A549 (cell line): ENCODE data around the gene DEFB110. TPM values are rescaled to one million over a fixed set of nuclear protein-coding genes. Genes with fewer than 3 reads are reported as not detected.

Experiments used
- ATAC-seq, 2 experiments: fragments of 200-7000 bp in 1 of 2; fragments of >200 bp in 1 of 2; cut with Nextera tagmentation in 1 of 2; cut with Tn5 transposase in 1 of 2; 3 replicates each; pipeline versions ENCODE4 v1.8.0 to v1.9.1; 2018 to 2020; ENCODE audit warnings: mild to moderate bottlenecking in 1 of 2, moderate library complexity in 1 of 2
- CTCF ChIA-PET: fragments of 300-600 bp; sonication (Branson Sonifier 250); formaldehyde crosslinking; extraction: SDS; loops from one replicate; lab custom pipeline; 2021; ENCODE audit warnings: antibody characterized with exemption, inconsistent platforms; lab: Yijun Ruan, JAX
- POLR2A ChIA-PET: fragments of 350-600 bp; formaldehyde crosslinking; extraction: SDS; loops from one replicate; lab custom pipeline; 2021; ENCODE audit warnings: antibody characterized with exemption, inconsistent platforms; lab: Yijun Ruan, JAX
- DNase-seq, 2 experiments: peaks; one replicate each; pipeline versions ENCODE4 v3.0.0 to v3.0.0-alpha.2; 2011 to 2016; ENCODE audit warnings: low read depth in 1 of 2, low spot score in 1 of 2
- FAIRE-seq: peaks from 2 replicates; lab custom pipeline; 2011; peaks lifted over from hg19 to GRCh38; lab: Jason Lieb, UNC
- H3K27ac ChIP-seq, 2 experiments: fragments of >200 bp; sonication (Bioruptor Twin); formaldehyde crosslinking; 3 replicates each; pipeline ENCODE4 v1.5.1; 2016 to 2017
- H3K4me1 ChIP-seq: fragments of >200 bp; sonication (Bioruptor Twin); formaldehyde crosslinking; 3 replicates; pipeline ENCODE4 v1.6.1; 2016
- H3K4me2 ChIP-seq: fragments of >200 bp; sonication (Bioruptor Twin); formaldehyde crosslinking; 3 replicates; pipeline ENCODE4 v1.6.1; 2016
- H3K4me3 ChIP-seq: fragments of >200 bp; sonication (Bioruptor Twin); formaldehyde crosslinking; 3 replicates; pipeline ENCODE4 v1.5.1; 2016
- H3K9me3 ChIP-seq: fragments of >200 bp; sonication (Bioruptor Twin); formaldehyde crosslinking; 3 replicates; pipeline ENCODE4 v1.6.1; 2016
- CEBPB ChIP-seq, 2 experiments: fragments of >200 bp in 1 of 2; sonication (Bioruptor Twin) in 1 of 2; formaldehyde crosslinking in 1 of 2; IDR thresholded peaks; 2 replicates each; pipeline ENCODE4 v1.6.1; 2012 to 2016
- CHD2 ChIP-seq: fragments of 150-350 bp; IDR thresholded peaks from 2 replicates; pipeline ENCODE4 v1.6.1; 2014; ENCODE audit warnings: low read length; ENCODE audit not compliant: partially characterized antibody
- CTCF ChIP-seq: fragments of >200 bp; sonication (Bioruptor Twin); formaldehyde crosslinking; IDR thresholded peaks from 3 replicates; pipeline ENCODE4 v1.5.1; 2016
- EHMT2 ChIP-seq: fragments of 200-600 bp; sonication (generic); IDR thresholded peaks from 2 replicates; pipeline ENCODE4 v1.6.1; 2016; ENCODE audit warnings: antibody characterized with exemption, low read depth, mild to moderate bottlenecking, moderate library complexity
- ESRRA ChIP-seq: fragments of 150-350 bp; IDR thresholded peaks from 2 replicates; pipeline ENCODE4 v1.6.1; 2014; ENCODE audit warnings: mild to moderate bottlenecking, low read length, borderline replicate concordance
- FOXS1 ChIP-seq: fragments of 250-450 bp; sonication (Bioruptor Pico); IDR thresholded peaks from 2 replicates; pipeline ENCODE4 v1.5.0; 2020; ENCODE audit warnings: mild to moderate bottlenecking, moderate library complexity
- HEYL ChIP-seq: fragments of 250-450 bp; sonication (Bioruptor Pico); IDR thresholded peaks from 2 replicates; pipeline ENCODE4 v1.8.0; 2021; ENCODE audit warnings: mild to moderate bottlenecking, moderate library complexity
- HOXB13 ChIP-seq: fragments of 250-450 bp; sonication (Bioruptor Pico); IDR thresholded peaks from 2 replicates; pipeline ENCODE4 v1.5.0; 2020; ENCODE audit warnings: low read depth, mild to moderate bottlenecking, moderate library complexity
- HOXB5 ChIP-seq: fragments of 250-450 bp; sonication (Bioruptor Pico); IDR thresholded peaks from 2 replicates; pipeline ENCODE4 v1.5.0; 2020; ENCODE audit warnings: mild to moderate bottlenecking, moderate library complexity
- MAFK ChIP-seq: fragments of 450-650 bp; IDR thresholded peaks from 2 replicates; pipeline ENCODE4 v1.6.1; 2014; ENCODE audit not compliant: partially characterized antibody
- MAX ChIP-seq: IDR thresholded peaks from 2 replicates; pipeline ENCODE4 v1.6.1; 2012
- MAZ ChIP-seq: fragments of 150-350 bp; IDR thresholded peaks from 2 replicates; pipeline ENCODE4 v1.6.1; 2014; ENCODE audit warnings: antibody characterized with exemption, low read depth, low read length, borderline replicate concordance
- NPAS2 ChIP-seq: fragments of 250-450 bp; sonication (Bioruptor Pico); IDR thresholded peaks from 2 replicates; pipeline ENCODE4 v1.8.0; 2022; ENCODE audit warnings: mild to moderate bottlenecking, moderate library complexity, borderline replicate concordance
- POLR2AphosphoS2 ChIP-seq: conservative IDR thresholded peaks from 2 replicates; pipeline ENCODE4 v1.6.1; 2012; ENCODE audit warnings: low read length, improper control_type of control experiment, inconsistent platforms
- RAD21 ChIP-seq, 2 experiments: fragments of >200 bp in 1 of 2; sonication (Bioruptor Twin) in 1 of 2; formaldehyde crosslinking in 1 of 2; IDR thresholded peaks in 1 of 2; conservative IDR thresholded peaks in 1 of 2; 2 replicates in 1 of 2; 3 replicates in 1 of 2; pipeline ENCODE4 v1.6.1; 2012 to 2018; ENCODE audit warnings: inconsistent platforms in 1 of 2
- RCOR1 ChIP-seq: fragments of 150-350 bp; IDR thresholded peaks from 2 replicates; pipeline ENCODE4 v1.6.1; 2014; ENCODE audit warnings: antibody characterized with exemption, low read length, low read depth
- TP53 ChIP-seq: fragments of 250-450 bp; sonication (Bioruptor Pico); IDR thresholded peaks from 2 replicates; pipeline ENCODE4 v1.5.0; 2021; ENCODE audit warnings: mild to moderate bottlenecking, moderate library complexity
- ZSCAN20 ChIP-seq: fragments of 250-450 bp; sonication (Bioruptor Pico); IDR thresholded peaks from 2 replicates; pipeline ENCODE4 v1.8.0; 2022; ENCODE audit warnings: mild to moderate bottlenecking, moderate library complexity
- WGBS: methylation state at CpG from one replicate; pipeline ENCODE4 v1.1.6; 2017; ENCODE audit errors: missing lambda C conversion rate; 5-methylcytosine and 5-hydroxymethylcytosine counted together
- polyA minus RNA-seq: library from RNA; depleted of rRNA, polyadenylated mRNA; stranded (reverse); fragments of >200 nt; gene quantifications from 2 replicates; pipeline ENCODE4 v1.2.3, GENCODE V29; 2011; rRNA and poly(A)+ RNA removed
- polyA plus RNA-seq, 4 experiments: library from polyadenylated mRNA; depleted of rRNA in 3 of 4; stranded (reverse); fragments of >200 nt; fragmentation: RNase III in 1 of 4; extraction: RNeasy Plus Mini Kit Qiagen cat#74134 plus additional on column Dnase treatment in 1 of 4; gene quantifications; 2 replicates in 3 of 4; 3 replicates in 1 of 4; pipeline ENCODE4 v1.2.3, GENCODE V29; 2011 to 2017
- TF ChIP-seq, protein P1 (sequence below): fragments of 150-350 bp; IDR thresholded peaks from 2 replicates; pipeline ENCODE4 v1.6.1; 2014; ENCODE audit warnings: low read depth, mild to moderate bottlenecking, low read length
- TF ChIP-seq, protein P2 (sequence below): fragments of 200-600 bp; sonication (generic); IDR thresholded peaks from 2 replicates; pipeline ENCODE4 v1.6.1; 2016; ENCODE audit warnings: antibody characterized with exemption, mild to moderate bottlenecking, moderate library complexity
- TF ChIP-seq, protein P3 (sequence below): IDR thresholded peaks from 2 replicates; pipeline ENCODE4 v1.6.1; 2012; ENCODE audit warnings: low read depth, borderline replicate concordance
- TF ChIP-seq, protein P4 (sequence below): fragments of >200 bp; sonication (Bioruptor Twin); formaldehyde crosslinking; IDR thresholded peaks from 3 replicates; pipeline ENCODE4 v1.6.1; 2016
- TF ChIP-seq, protein P5 (sequence below): IDR thresholded peaks from 2 replicates; pipeline ENCODE4 v1.6.1; 2012

Gene DEFB110
- polyA plus RNA-seq (2011; rRNA removed) = not detected in 2 replicates
- not detected in 2 replicates for polyA plus RNA-seq (2012; cell fraction: cytosol; rRNA removed)
- polyA plus RNA-seq (2012; cell fraction: nucleus; rRNA removed) = not detected in 2 replicates
- not detected in 3 replicates for polyA plus RNA-seq (2017; fragmentation: RNase III; extraction: RNeasy Plus Mini Kit Qiagen cat#74134 plus additional on column Dnase treatment)
- not detected in 2 replicates for polyA minus RNA-seq

- ChIA-PET CTCF (no interaction called here), POLR2A (no interaction called here)
- no peaks in the 10 kb centered on the region for H3K9me3 ChIP-seq
- FAIRE-seq (no peak), ATAC-seq (no peak), DNase-seq (no peak)
- no peak within 1 kb of the TSS for H3K27ac ChIP-seq
- TF ChIP-seq ESRRA = no peak
- TF ChIP-seq, protein P1, sequence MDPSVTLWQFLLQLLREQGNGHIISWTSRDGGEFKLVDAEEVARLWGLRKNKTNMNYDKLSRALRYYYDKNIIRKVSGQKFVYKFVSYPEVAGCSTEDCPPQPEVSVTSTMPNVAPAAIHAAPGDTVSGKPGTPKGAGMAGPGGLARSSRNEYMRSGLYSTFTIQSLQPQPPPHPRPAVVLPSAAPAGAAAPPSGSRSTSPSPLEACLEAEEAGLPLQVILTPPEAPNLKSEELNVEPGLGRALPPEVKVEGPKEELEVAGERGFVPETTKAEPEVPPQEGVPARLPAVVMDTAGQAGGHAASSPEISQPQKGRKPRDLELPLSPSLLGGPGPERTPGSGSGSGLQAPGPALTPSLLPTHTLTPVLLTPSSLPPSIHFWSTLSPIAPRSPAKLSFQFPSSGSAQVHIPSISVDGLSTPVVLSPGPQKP = no peak
- TF ChIP-seq RCOR1 = no peak
- TF ChIP-seq CHD2 = no peak
- no peak for TF ChIP-seq HOXB13 (CRISPR knock-in tag)
- TF ChIP-seq, protein P2, sequence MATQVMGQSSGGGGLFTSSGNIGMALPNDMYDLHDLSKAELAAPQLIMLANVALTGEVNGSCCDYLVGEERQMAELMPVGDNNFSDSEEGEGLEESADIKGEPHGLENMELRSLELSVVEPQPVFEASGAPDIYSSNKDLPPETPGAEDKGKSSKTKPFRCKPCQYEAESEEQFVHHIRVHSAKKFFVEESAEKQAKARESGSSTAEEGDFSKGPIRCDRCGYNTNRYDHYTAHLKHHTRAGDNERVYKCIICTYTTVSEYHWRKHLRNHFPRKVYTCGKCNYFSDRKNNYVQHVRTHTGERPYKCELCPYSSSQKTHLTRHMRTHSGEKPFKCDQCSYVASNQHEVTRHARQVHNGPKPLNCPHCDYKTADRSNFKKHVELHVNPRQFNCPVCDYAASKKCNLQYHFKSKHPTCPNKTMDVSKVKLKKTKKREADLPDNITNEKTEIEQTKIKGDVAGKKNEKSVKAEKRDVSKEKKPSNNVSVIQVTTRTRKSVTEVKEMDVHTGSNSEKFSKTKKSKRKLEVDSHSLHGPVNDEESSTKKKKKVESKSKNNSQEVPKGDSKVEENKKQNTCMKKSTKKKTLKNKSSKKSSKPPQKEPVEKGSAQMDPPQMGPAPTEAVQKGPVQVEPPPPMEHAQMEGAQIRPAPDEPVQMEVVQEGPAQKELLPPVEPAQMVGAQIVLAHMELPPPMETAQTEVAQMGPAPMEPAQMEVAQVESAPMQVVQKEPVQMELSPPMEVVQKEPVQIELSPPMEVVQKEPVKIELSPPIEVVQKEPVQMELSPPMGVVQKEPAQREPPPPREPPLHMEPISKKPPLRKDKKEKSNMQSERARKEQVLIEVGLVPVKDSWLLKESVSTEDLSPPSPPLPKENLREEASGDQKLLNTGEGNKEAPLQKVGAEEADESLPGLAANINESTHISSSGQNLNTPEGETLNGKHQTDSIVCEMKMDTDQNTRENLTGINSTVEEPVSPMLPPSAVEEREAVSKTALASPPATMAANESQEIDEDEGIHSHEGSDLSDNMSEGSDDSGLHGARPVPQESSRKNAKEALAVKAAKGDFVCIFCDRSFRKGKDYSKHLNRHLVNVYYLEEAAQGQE = no peak
- TF ChIP-seq MAX = no peak
- TF ChIP-seq, protein P3, sequence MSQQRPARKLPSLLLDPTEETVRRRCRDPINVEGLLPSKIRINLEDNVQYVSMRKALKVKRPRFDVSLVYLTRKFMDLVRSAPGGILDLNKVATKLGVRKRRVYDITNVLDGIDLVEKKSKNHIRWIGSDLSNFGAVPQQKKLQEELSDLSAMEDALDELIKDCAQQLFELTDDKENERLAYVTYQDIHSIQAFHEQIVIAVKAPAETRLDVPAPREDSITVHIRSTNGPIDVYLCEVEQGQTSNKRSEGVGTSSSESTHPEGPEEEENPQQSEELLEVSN = no peak
- TF ChIP-seq MAZ = no peak
- TF ChIP-seq, protein P4, sequence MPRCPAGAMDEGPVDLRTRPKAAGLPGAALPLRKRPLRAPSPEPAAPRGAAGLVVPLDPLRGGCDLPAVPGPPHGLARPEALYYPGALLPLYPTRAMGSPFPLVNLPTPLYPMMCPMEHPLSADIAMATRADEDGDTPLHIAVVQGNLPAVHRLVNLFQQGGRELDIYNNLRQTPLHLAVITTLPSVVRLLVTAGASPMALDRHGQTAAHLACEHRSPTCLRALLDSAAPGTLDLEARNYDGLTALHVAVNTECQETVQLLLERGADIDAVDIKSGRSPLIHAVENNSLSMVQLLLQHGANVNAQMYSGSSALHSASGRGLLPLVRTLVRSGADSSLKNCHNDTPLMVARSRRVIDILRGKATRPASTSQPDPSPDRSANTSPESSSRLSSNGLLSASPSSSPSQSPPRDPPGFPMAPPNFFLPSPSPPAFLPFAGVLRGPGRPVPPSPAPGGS = no peak
- no peak for TF ChIP-seq FOXS1 (CRISPR knock-in tag)
- TF ChIP-seq ZSCAN20 (CRISPR knock-in tag) = no peak
- TF ChIP-seq HEYL (CRISPR knock-in tag) = no peak
- no peak for TF ChIP-seq POLR2AphosphoS2
- no peaks in the 10 kb centered on the region for H3K4me1 ChIP-seq
- H3K4me2 ChIP-seq = no peak within 1 kb of the TSS
- H3K4me3 ChIP-seq = no peak within 1 kb of the TSS
Observed at GRCh38 chr6:50021894-50022293, at the start of gene DEFB110. Gene DEFB110 (minus strand): TSS chr6:50021994. CDS start chr6:50021935, 59 bp downstream.

GRCh38 chr6:50070101-50070500 is 48.3 kb upstream of the DEFB110 start:
- Histone ChIP-seq H3K27ac (no peak overlapping the region), H3K9me3 (no peaks in the 10 kb centered on the region), H3K4me3 (no peak overlapping the region), H3K4me2 (no peak overlapping the region), H3K4me1 (no peaks in the 10 kb centered on the region)
- CTCF ChIA-PET = no interaction called here
- ATAC-seq (no peak), DNase-seq (no peak), FAIRE-seq (no peak)
- 13% methylated on average over 2 of the region's 2 CpGs for WGBS
- no peak for TF ChIP-seq HOXB5 (CRISPR knock-in tag)
- TF ChIP-seq, protein P5, sequence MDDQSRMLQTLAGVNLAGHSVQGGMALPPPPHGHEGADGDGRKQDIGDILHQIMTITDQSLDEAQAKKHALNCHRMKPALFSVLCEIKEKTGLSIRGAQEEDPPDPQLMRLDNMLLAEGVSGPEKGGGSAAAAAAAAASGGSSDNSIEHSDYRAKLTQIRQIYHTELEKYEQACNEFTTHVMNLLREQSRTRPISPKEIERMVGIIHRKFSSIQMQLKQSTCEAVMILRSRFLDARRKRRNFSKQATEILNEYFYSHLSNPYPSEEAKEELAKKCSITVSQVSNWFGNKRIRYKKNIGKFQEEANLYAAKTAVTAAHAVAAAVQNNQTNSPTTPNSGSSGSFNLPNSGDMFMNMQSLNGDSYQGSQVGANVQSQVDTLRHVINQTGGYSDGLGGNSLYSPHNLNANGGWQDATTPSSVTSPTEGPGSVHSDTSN = no peak
- no peak for TF ChIP-seq EHMT2
- no peak for TF ChIP-seq CTCF
- TF ChIP-seq NPAS2 = no peak
- TF ChIP-seq RAD21 (conservative IDR thresholded peaks at IDR 0.05 in 1 of 2, IDR thresholded peaks at IDR 0.05 in 1 of 2) = no peak
- no peak for TF ChIP-seq MAFK
- TF ChIP-seq CEBPB (IDR thresholded peaks at IDR 0.05) = no peak
- TF ChIP-seq TP53 (CRISPR knock-in tag) = no peak
- POLR2A ChIA-PET = no interaction called here
